HG03108 (cell line): Measurements from ENCODE around the gene SLC13A1.
"Not testable (repeated sequence)": the region's sequence is repeated elsewhere in the genome, so short reads cannot be mapped to it uniquely, and the experiment has no call there.

Source experiments
- ATAC-seq: cut with Tn5 transposase; IDR thresholded peaks from one replicate; pipeline ENCODE4 v1.9.1; 2021; ENCODE audit warnings: moderate library complexity; ENCODE audit not compliant: unreplicated experiment

The SLC13A1 gene

GRCh38 chr7:123199883-123200282 lies at the start of gene SLC13A1:
Gene SLC13A1, minus strand, starts transcription at chr7:123199969. Its CDS starts 23 bp downstream, at chr7:123199946.
- ATAC-seq: no peak

- no peak for ATAC-seq
These were observed 45.0 kb upstream of the SLC13A1 start for GRCh38 chr7:123244768-123245167.

- ATAC-seq: no peak
These were observed 42.8 kb upstream of the SLC13A1 start for GRCh38 chr7:123242467-123243092.

- ATAC-seq: no peak
These were observed 42.0 kb upstream of the SLC13A1 start for GRCh38 chr7:123241809-123242208.

- no peak for ATAC-seq
These were observed 31.5 kb upstream of the SLC13A1 start for GRCh38 chr7:123231021-123232000.

GRCh38 chr7:123230603-123231002 lies 30.8 kb upstream of the SLC13A1 start:
- ATAC-seq: no peak

GRCh38 chr7:123230147-123230546 lies 30.4 kb upstream of the SLC13A1 start:
- no peak for ATAC-seq

GRCh38 chr7:123229426-123229825 lies 29.7 kb upstream of the SLC13A1 start:
- no peak for ATAC-seq

- ATAC-seq: not testable (repeated sequence)
These were observed 27.9 kb upstream of the SLC13A1 start for GRCh38 chr7:123227666-123228065.

- ATAC-seq: no peak
These were observed 20.6 kb upstream of the SLC13A1 start for GRCh38 chr7:123220396-123220795.

GRCh38 chr7:123218866-123219265 lies 19.1 kb upstream of the SLC13A1 start:
- no peak for ATAC-seq

- no peak for ATAC-seq
These were observed 17.1 kb upstream of the SLC13A1 start for GRCh38 chr7:123216825-123217224.

- no peak for ATAC-seq
These were observed 15.6 kb upstream of the SLC13A1 start for GRCh38 chr7:123215350-123215749.

- ATAC-seq: no peak
These were observed 11.8 kb upstream of the SLC13A1 start for GRCh38 chr7:123211545-123211944.

- no peak for ATAC-seq
These were observed 11.2 kb upstream of the SLC13A1 start for GRCh38 chr7:123210986-123211385.

GRCh38 chr7:123209786-123210185 lies 10.0 kb upstream of the SLC13A1 start:
- ATAC-seq: no peak

GRCh38 chr7:123208793-123209192 lies 9.0 kb upstream of the SLC13A1 start:
- ATAC-seq: no peak

- no peak for ATAC-seq
These were observed 4.6 kb upstream of the SLC13A1 start for GRCh38 chr7:123204206-123204835.

- ATAC-seq: no peak
These were observed 2.1 kb upstream of the SLC13A1 start for GRCh38 chr7:123201901-123202300.

- ATAC-seq: no peak
These were observed 809 bp downstream of the SLC13A1 start for GRCh38 chr7:123198668-123199652.
